Measurements from ENCODE around the gene TNC.

DNA sequence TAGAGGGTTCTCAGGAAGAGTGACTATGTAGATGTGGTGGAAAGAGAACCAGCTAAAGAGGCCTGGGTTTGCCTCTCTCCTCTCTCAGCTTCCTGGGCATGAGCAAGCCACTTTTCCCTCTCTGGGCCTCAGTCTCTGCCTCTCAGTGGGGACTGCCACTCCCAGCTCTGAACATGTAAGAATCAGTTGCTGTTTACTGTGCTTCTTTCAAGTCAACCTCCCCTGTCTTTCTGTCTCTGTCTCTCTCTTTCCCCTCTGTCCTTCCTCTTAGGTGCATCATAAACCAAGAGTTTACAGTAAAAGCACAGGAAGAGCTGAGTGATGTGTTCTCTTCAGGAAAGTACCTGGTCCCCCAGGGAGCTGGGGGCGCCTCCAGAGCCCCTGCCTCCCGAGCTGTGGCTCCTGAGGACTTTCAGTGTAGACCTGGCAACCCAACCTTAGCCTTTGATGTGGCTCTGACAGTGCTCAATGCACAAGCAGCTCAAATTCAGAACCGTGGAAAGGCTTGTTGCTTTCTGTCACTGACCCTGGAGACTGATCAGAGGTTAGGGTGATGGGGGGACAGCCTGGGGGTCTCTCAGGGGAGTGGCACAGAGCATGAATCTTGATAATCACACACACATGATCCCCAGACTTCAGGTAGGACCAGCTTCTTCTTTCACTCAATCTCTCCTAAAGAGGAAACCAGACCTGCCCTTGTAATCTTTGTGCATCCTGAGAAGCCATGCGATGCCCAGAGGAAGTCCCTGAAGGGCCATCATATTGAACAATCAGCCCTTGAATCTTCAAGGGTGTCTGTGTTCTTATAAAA is 128.2 kb downstream of the TNC start:
- TF ChIP-seq POLR2A (IDR thresholded peaks at IDR 0.05; ENCODE audit: low read length) (no peak), GATA1 (IDR thresholded peaks at IDR 0.05; ENCODE audit: low read depth, low read length) (no peak)

All from erythroblast (primary cell).